Tibial artery (tissue), 4 donors: ENCODE results near the gene POLK.
A peak's percentile ranks its signal among the peaks of the same experiment; 100 is the strongest.
"Not testable (repeated sequence)": the region's sequence is repeated elsewhere in the genome, so short reads cannot be mapped to it uniquely, and the experiment has no call there.

Source experiments
- DNase-seq, 2 donors: peaks; one replicate each; pipeline ENCODE4 v3.0.0-alpha.2; 2019
- H3K27ac ChIP-seq, 2 donors: fragments of 200-600 bp; sonication (generic) in 1 of 2; 1 replicate in 1 of 2; 2 replicates in 1 of 2; pipeline ENCODE4 v1.5.1; 2018 to 2019; ENCODE audit warnings: mild to moderate bottlenecking in 1 of 2
- H3K27me3 ChIP-seq, 2 donors: fragments of 200-600 bp; sonication (generic) in 1 of 2; one replicate each; pipeline versions ENCODE4 v1.5.1 to v1.6.0; 2016 to 2019
- H3K36me3 ChIP-seq, 3 donors: fragments of 200-600 bp; sonication (generic) in 2 of 3; one replicate each; pipeline ENCODE4 v1.5.1; 2016 to 2019; ENCODE audit warnings: mild to moderate bottlenecking in 2 of 3
- H3K4me1 ChIP-seq, 4 donors: fragments of 200-600 bp; sonication (generic) in 2 of 4; 1 replicate in 3 of 4; 2 replicates in 1 of 4; pipeline ENCODE4 v1.5.1; 2016 to 2019
- H3K4me3 ChIP-seq, 2 donors: fragments of 200-600 bp; sonication (generic) in 1 of 2; 1 replicate in 1 of 2; 2 replicates in 1 of 2; pipeline ENCODE4 v1.5.1; 2018 to 2019; ENCODE audit warnings: mild to moderate bottlenecking in 2 of 2
- H3K9me3 ChIP-seq, 3 donors: fragments of 200-600 bp; sonication (generic) in 1 of 3; one replicate each; pipeline ENCODE4 v1.5.1; 2016 to 2019
- intact Hi-C: fragments of 100-400 bp; cut with DNase I; formaldehyde crosslinking; loops from one replicate; pipeline ENCODE4 v1.15.0; 2023; ENCODE audit warnings: low total_unique reads
- TF ChIP-seq, protein P1 (sequence below), 2 experiments: fragments of 200-600 bp in 1 of 2; fragments of 450-650 bp in 1 of 2; IDR thresholded peaks; one replicate each; pipeline ENCODE4 v1.5.1; 2017 to 2019; ENCODE audit warnings: antibody characterized with exemption in 2 of 2, mild to moderate bottlenecking in 1 of 2, moderate library complexity in 1 of 2

Gene POLK

DNA sequence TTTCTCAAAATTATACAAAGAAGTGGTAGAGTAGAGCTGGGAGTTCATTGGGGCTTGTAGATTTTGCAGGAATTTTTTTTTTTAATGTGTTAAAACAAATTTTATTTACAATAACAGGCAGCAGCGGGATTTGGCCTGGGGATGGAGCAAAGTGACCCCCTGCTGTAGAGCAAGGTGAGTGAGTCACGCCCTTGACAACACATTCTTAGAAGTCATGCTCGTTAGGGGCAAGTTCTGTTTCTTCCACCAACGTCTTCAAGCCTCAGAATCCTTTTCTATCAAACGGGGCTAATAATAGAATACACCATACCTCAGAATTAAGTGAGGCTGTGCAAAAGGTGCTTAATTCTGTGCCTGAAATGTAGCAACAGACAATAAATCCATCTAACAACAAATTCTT lies 98.5 kb downstream of the POLK start:
- Histone ChIP-seq H3K27me3 (no peaks in the 10 kb centered on the region), H3K4me3 (no peak overlapping the region), H3K27ac (no peak overlapping the region), H3K9me3 (no peaks in the 10 kb centered on the region), H3K4me1 (peaks cover 0 to 15% (median 8%) of the 10 kb centered on the region in 4 donors), H3K36me3 (peaks cover 0 to 3% (median 0%) of the 10 kb centered on the region in 3 donors)
- intact Hi-C loops: no loop called here
- DNase-seq: no peak
- TF ChIP-seq, protein P1, sequence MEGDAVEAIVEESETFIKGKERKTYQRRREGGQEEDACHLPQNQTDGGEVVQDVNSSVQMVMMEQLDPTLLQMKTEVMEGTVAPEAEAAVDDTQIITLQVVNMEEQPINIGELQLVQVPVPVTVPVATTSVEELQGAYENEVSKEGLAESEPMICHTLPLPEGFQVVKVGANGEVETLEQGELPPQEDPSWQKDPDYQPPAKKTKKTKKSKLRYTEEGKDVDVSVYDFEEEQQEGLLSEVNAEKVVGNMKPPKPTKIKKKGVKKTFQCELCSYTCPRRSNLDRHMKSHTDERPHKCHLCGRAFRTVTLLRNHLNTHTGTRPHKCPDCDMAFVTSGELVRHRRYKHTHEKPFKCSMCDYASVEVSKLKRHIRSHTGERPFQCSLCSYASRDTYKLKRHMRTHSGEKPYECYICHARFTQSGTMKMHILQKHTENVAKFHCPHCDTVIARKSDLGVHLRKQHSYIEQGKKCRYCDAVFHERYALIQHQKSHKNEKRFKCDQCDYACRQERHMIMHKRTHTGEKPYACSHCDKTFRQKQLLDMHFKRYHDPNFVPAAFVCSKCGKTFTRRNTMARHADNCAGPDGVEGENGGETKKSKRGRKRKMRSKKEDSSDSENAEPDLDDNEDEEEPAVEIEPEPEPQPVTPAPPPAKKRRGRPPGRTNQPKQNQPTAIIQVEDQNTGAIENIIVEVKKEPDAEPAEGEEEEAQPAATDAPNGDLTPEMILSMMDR (IDR thresholded peaks at IDR 0.05): no peak

DNA sequence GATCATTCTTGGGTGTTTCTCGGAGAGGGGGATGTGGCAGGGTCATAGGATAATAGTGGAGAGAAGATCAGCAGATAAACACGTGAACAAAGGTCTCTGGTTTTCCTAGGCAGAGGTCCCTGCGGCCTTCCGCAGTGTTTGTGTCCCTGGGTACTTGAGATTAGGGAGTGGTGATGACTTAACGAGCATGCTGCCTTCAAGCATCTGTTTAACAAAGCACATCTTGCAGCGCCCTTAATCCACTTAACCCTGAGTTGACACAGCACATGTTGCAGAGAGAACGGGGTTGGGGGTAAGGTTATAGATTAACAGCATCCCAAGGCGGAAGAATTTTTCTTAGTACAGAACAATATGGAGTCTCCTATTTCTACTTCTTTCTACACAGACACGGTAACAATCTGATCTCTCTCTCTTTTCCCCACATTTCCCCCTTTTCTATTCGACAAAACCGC lies 99.2 kb downstream of the POLK start:
- DNase-seq, H3K36me3 ChIP-seq, H3K27me3 ChIP-seq, H3K9me3 ChIP-seq, H3K27ac ChIP-seq, intact Hi-C loops: not testable (repeated sequence)
- Histone ChIP-seq H3K4me1 (peaks cover 0 to 15% (median 8%) of the 10 kb centered on the region in 4 donors), H3K4me3 (peak overlapping the region; percentile 45 to 57)

DNA sequence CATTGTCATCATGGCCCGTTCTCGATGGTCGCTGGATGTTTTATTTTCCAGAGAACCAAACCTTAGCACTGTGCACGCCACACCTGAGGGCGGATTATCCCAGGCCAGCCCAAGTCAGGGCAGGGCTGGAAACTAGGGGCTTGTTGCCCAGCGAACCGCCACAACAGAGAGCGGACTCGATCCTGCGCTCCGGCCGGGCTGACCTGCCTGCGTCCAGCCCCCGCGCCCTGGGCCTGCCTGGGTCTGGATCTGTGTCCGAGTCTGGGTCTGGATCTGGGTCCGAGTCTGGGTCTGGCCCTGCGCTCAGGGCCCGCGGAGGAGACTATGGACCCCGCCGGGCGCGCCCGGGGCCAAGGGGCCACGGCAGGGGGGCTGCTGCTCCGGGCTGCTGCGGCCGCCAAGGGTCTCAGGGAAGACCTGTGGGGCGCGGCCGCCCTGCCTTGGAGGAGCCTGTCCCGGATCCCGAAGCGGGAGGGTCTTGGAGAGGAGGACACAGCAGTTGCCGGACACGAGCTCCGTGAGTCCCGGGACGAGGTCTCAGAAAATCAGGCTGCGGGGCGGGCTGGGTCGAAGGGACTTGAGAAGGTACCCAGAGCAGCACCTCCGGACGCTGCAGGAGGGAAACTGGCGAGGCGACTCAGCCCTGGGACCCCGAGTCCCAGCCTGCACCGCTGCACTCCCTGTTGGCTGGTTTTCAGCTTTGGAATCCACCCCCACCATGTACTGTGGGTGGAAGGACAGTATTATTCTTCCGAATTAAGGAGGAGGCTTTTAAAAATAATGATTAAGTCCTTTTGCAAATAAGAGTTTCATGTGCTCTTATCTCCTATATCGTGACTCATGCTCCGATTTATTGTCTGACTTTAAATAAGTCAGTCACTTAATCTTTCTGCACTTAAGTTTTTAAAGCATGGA lies 99.9 kb downstream of the POLK start, which contains the start of gene ANKDD1B:
Gene ANKDD1B (plus strand): TSS at position 143 of the 915 bp plus-strand sequence. CDS start 182 bp downstream, at position 325.
- intact Hi-C loops: no loop called here
- peak within 1 kb of the TSS; percentile 45 to 57 for H3K4me3 ChIP-seq
- TF ChIP-seq, protein P1 (IDR thresholded peaks at IDR 0.05): no peak
- peak; percentile 26 to 68 for DNase-seq
- H3K27ac ChIP-seq: peak within 1 kb of the TSS in 1 of 2 donors; percentile 2
- H3K9me3 ChIP-seq: no peaks in the 10 kb centered on the region
- H3K4me1 ChIP-seq: peaks cover 0 to 15% (median 8%) of the 10 kb centered on the region in 4 donors
- H3K36me3 ChIP-seq: no peaks in the 10 kb centered on the region
- H3K27me3 ChIP-seq: no peaks in the 10 kb centered on the region

DNA sequence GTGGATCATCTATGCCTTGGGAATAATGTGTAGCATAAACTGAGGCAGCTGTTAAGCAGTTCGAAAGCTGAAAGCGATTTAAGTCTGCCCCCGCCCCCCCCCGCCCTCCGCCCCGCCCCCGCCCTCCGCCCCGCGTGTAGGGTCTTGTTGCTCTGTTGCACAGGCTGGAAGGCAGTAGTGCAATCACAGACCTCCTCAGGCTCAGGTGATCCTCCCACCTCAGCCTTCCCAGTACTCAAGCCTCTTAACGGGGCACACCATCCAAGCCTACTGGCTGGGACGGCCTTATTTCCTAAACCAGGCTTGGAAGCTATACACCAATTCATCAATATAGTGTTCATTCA lies 100.5 kb downstream of the POLK start:
- no peaks in the 10 kb centered on the region for H3K27me3 ChIP-seq
- H3K27ac ChIP-seq: no peak overlapping the region
- intact Hi-C loops: no loop called here
- H3K4me1 ChIP-seq: peaks cover 0 to 15% (median 8%) of the 10 kb centered on the region in 4 donors
- no peak for DNase-seq
- TF ChIP-seq, protein P1 (IDR thresholded peaks at IDR 0.05): no peak
- no peaks in the 10 kb centered on the region for H3K9me3 ChIP-seq
- H3K4me3 ChIP-seq: peak overlapping the region; percentile 45 to 57
- no peaks in the 10 kb centered on the region for H3K36me3 ChIP-seq

DNA sequence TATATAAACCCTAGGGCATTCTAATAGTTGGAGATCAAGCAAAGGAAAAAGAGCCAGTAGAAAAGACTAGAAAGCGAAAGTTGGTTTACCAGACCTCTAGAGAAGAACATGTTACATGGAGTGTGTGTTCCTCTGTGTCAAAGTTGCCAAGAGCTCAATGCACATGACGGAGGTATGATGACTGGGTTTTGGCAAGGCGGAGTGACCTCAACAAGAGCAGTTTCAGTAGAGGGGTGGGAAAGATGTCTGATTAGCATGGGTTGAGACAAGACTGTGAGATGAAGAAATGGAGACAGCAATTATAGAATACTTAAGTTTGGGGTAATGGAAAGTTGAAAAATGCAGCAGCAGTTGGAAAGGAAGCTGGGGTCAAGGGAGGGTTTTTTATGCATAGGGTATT lies 101.2 kb downstream of the POLK start:
- intact Hi-C loops: no loop called here
- Histone ChIP-seq H3K36me3 (no peaks in the 10 kb centered on the region), H3K27ac (no peak overlapping the region), H3K4me3 (no peak overlapping the region), H3K9me3 (no peaks in the 10 kb centered on the region), H3K27me3 (no peaks in the 10 kb centered on the region), H3K4me1 (peaks cover 0 to 15% (median 8%) of the 10 kb centered on the region in 4 donors)
- DNase-seq: no peak
- TF ChIP-seq, protein P1 (IDR thresholded peaks at IDR 0.05): no peak

DNA sequence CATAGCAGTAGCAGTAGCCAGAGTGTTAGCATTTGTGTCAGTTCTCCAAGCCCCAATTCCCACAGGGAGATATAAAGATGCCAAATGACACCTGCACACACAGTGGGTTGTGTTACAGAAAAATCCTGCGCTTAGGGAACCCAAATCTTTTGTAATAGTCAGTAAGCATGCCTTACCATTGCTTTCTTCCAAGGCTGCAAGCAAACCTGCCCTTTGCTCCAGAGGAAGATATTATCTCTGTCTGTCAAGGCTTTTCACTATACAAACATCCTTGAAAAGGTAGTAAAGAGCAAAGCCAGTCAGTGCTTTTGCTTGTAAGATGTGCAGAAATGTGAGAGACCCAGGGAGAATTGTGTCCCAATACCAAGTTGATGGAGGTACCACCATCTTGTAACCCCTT lies 102.5 kb downstream of the POLK start:
- no peaks in the 10 kb centered on the region for H3K9me3 ChIP-seq
- no peaks in the 10 kb centered on the region for H3K27me3 ChIP-seq
- TF ChIP-seq, protein P1 (IDR thresholded peaks at IDR 0.05): no peak
- intact Hi-C loops: no loop called here
- H3K4me3 ChIP-seq: no peak overlapping the region
- H3K4me1 ChIP-seq: peaks cover 0 to 15% (median 8%) of the 10 kb centered on the region in 4 donors
- no peaks in the 10 kb centered on the region for H3K36me3 ChIP-seq
- H3K27ac ChIP-seq: no peak overlapping the region
- DNase-seq: no peak
